ENCODE results near the gene ADAP2.
"Not testable (repeated sequence)": the region's sequence is repeated elsewhere in the genome, so short reads cannot be mapped to it uniquely, and the experiment has no call there.

Gene ADAP2, protein sequence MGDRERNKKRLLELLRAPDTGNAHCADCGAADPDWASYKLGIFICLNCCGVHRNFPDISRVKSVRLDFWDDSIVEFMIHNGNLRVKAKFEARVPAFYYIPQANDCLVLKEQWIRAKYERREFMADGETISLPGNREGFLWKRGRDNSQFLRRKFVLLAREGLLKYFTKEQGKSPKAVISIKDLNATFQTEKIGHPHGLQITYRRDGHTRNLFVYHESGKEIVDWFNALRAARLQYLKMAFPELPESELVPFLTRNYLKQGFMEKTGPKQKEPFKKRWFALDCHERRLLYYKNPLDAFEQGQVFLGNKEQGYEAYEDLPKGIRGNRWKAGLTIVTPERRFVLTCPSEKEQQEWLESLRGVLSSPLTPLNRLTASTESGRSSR

DNA sequence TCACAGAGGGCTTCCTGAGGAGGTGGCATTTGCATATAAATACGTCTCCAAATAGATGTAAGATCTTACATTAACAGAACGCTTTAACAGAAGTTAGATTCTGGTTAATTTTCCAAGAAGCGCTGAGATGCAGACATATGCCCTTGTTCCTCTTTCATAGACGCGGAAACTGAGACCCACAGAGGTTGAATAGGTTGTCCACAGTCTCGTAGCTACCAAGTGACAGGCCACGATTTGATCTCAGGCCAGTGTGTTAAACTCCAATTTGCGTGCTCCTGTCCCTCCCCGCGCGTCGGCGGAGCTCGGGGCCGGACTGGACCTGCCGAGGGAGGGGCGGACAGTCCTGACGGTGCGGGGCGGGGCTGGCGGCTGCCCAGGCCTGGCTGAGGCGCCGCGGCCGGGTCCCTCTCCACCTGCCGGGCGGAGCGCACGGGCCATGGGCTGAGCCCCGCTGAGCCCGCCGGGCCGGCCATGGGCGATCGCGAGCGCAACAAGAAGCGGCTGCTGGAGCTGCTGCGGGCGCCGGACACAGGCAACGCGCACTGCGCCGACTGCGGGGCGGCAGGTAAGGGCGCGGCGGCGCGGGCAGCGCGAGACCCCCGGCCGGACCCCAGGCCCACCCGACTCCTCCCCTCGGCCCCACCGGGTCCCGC is at the start of gene ADAP2:
TSS of gene ADAP2 (plus strand) at position 402 of the 653 bp plus-strand sequence. CDS start at position 472, 70 bp downstream.
- peak; percentile 16 for DNase-seq

DNA sequence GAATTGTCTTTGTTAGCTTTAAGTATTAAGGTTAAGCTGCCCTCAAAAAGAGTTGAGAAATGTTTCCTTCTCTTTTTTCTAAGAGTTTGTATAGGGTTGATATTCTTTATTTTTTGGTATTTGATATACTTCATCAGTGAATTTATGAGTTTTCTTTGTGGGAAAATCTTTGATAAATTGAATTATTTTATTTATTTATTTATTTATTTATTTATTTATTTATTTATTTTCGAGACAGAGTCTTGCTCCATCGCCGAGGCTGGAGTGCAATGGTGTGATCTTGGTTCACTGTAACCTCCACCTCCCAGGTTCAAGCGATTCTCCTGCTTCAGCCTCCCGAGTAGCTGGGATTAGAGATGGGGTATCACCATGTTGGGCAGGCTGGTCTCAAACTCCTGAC is 35.6 kb upstream of the ADAP2 start:
- DNase-seq, result no peak

DNA sequence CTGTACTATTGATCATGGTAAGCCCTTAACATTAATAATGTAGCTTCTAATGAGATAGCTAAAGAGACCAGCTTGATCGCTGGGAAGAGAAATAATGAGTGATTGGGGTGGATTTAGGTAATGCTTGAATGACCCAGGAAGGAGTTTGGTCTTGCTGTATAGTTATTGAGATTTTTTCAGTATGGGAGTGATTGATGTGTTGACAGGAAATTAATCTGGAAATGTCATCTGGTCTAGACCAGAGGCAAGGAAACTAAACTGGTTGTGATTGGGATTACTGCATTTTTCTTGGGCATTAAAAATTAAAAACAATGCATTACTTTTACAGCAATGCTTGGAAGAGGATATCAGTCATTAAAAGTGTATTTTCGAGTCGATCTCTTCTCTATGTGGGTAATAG is 27.5 kb upstream of the ADAP2 start:
- no peak for DNase-seq

DNA sequence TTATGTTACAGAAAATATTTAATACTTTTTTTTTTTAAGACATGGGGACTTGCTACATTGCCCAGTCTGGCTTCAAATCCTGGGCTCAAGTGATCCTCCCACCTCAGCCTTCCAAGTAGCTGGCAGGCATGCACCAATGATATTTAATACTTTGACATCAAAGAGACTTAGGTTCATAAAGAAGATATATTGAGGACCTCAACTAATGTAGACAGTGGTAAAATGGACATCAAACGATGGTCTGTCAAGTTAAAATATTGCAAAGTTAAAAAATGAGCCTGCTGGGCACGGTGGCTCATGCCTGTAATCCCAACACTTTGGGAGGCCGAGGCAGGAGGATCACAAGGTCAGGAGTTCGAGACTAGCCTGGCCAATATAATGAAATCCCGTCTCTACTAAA is 24.4 kb upstream of the ADAP2 start:
- DNase-seq, result no peak

DNA sequence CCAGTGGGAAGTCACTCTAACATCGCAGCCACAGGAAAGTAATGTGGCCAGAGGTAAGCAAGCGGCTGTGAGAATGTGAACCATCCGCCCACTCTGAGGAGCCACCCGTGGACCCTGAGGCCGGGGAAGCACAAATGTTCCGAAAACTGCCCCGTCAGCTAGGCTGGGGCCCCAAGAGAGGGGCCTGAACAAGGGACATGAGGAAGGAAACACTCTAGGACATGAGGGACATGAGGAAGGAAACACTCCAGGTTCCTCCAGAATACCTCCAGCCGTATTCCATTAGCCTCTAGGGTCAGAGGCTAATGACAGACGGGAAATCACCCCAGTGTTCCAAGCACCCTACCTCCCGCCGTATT is 16.0 kb upstream of the ADAP2 start:
- no peak for DNase-seq

DNA sequence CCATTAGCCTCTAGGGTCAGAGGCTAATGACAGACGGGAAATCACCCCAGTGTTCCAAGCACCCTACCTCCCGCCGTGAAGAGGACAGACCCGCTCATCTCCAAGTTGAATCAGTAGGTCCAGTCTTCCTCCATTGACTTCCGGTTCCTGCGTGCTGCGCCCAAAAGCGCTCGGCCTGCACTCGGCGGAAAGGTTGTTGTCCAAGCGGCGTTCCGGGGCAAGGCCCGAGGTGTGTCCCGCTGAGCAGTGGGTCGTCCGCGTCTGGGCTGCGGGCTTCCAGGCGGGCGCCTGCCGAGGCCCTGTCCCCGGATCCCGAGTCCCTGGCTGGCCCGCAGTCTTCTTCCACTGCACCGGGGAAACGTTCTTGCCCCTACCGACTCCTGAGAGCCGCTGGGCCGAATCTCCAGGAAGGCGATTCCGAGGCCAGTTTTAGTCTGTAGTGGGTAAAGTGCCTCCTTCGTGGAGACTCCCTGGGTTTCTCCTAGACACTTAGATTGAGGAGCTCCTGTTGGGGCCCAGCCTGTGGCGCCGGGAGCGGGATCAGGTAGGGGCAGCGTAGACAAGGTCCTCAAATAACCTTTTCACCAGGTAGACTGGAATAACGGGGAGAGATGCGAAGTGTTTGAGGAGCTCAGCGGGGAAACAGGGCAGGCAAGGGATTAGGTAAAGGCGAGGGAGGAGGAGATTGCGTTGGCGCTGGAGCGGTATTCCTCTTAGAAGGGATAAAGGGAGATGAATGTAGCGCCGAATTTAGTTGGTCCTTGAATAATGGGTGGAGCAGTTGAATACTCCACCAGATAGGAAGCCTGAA is 15.4 kb upstream of the ADAP2 start, which contains the start of gene TEFM:
TSS of gene TEFM (minus strand) at position 138 of the 811 bp plus-strand sequence. CDS start at position 98, 40 bp downstream.
- DNase-seq, result peak; percentile 93

DNA sequence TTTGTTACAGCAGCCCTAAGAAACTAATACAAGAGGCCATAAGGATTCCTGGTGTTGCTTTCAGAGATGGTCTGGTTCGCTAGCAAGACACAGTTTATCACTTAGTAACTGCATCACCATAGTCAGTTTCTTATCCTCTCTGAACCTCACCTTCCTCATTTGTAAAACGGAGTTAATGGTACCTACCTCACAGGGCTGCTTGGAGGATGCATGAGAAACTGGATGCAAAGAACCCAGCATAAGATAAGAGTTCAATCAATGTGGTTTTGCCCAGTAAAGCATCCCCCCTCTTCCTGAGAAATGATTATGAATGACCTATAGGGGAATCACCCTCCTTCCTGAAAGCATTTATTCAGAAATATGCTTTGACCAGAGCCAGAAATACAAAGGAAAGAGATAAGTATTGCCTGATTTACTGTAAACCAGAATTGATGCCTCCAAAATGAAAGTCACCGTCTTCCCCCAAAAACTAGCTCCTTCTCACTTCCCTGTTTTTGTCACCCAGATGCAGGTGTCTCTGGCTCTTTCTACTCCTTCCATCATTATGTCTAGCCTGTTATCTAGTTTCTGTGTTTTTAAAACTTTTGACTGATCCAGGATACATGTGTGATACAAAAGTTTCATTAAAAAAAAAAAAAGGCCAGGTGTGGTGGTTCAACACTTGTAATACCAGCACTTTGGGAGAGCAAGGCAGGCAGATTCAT is 12.9 kb upstream of the ADAP2 start:
- DNase-seq, result no peak

DNA sequence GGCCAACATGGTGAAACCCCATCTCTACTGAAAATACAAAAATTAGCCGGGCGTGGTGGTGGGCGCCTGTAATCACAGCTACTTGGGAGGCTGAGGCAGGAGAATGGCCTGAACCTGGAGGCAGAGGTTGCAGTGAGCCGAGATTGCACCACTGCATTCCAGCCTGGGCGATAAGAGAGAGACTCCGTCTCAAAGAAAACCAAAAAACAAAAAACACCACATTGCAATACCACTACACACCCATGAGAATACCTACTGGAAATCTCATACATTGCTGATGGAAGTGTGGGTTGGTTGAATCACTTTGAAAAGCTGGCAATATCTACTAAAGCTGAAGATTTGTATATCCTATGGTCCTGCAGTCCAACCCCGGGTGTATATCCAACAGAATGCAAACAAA is 11.6 kb upstream of the ADAP2 start:
- not testable (repeated sequence) for DNase-seq

DNA sequence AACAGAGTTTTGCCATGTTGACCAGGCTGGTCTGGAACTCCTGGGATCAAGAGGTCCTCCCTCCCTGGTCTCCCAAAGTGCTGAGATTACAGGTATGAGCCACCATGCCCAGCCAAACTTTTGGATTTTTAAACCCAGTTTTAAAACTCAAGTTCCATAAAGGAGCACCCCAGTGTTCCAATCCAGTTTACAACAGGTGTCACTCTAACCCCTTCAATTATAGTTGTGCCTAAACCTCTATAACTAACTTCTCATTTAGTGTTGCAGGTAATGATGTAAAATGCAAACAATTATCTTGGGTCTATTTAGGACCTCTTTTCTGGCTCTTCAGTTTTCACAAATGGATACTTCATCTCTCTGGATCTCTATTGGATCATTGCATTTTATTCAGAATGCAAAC is 7.8 kb upstream of the ADAP2 start:
- DNase-seq, result no peak

DNA sequence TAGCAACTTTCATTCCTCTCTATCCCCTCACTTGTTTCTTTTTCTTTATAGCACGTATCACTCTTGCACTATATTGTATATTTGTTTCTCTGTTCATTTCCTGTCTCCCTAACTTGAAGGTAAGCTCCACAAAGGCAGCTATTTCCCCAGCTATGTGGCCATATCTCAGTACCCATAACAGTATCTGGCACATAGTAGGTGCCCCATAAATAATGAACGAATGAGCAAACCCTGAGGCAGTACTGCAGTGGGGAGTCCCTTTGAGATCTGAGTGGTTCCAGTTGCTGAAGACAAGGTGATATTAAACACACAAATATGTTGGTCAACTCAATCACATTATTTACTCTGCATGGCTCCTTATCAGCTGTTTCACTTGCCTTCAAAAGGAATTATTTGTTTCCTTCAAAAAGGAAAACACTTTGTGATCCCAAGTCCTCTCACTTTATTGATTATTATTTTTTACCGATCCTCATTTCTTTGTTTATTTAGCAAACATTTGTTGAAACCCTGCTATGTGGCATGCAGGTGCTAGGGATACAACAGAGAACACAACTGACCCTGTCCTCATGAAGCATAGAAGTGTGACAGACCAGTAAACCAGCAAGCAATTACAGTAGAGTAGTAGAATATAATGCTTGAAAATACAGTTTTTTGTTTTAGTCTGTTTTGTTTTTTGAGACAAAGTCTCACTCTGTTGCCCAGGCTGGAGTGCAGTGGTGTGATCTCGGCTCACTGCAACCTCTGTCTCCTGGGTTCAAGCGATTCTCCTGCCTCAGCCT is 5.7 kb upstream of the ADAP2 start:
- DNase-seq, result no peak

DNA sequence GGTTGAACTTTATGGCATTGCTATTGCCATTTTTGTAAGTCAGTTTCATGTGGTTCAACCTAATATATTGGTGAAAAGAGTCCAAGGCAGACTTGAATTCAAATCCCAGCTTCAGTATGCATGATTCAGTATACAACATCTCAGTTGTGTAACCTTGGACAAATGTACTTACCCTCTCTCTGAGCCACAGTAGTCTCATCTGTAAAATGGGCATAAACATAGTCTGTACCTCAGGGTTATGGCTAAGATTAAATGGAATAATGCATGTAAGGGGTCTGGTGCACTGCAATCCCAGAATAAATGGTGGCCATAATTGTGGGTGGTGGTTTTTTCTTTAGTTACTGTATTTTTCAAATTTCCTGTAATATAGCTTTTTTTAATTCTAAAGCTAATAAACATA is 4.7 kb upstream of the ADAP2 start:
- DNase-seq, result no peak

DNA sequence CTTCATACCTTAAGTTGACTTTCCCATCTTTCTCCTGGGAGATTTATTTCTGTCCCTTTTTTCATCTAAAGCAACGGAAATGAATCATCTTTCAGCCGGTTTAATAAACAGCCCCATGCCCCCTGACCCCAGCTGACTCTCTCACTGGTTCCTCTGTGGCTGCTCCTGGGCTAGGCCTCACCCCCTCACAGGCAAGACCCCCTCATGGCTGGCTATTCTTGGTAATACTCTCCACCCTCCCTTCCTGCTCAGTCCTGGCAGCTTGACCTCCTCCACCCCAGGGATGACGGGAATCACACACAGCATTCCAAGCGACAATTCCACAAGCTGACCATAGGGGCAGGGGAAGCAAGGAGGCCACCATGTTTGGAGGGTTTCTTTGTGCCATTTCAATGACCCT is 1.5 kb upstream of the ADAP2 start:
- DNase-seq, result no peak

DNA sequence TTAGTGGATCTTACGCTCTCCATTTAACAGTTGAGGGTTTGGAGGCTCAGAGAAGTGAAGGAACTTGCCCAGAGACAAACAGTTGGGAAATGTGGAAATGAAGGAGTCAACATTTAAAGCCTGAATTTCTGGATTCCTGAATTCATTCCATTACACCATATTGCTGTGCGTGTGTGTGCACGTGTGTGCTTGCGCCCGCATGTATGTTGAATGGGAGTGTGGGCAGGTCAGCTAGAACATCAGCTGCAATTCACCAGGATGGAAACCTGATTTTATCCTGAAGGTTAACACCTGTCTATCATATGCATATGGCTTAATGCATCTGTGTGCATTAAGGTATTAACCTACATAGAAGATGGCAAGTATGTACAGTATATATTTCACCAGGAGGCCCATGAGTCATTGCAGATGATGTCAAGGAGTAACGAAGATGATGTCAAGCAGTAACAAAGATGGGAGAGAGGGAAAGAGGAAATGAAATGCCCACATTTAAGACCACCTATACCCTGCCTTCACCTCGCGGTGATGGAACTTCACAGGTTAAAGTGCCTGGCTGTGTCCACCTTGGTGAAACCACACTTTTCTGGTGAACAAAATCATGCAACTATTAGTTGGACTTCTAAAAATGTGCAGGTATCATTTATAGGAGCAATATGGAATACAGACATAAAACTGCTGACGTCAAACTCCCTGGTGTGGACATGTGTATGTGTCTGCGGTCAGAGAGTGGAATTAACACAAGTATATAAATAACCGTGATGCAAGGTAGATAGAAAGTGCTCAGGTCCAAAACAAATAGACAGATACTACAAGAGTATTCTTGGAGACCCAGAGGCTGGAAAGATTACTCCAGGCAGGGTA is 832 bp upstream of the ADAP2 start:
- no peak for DNase-seq

DNA sequence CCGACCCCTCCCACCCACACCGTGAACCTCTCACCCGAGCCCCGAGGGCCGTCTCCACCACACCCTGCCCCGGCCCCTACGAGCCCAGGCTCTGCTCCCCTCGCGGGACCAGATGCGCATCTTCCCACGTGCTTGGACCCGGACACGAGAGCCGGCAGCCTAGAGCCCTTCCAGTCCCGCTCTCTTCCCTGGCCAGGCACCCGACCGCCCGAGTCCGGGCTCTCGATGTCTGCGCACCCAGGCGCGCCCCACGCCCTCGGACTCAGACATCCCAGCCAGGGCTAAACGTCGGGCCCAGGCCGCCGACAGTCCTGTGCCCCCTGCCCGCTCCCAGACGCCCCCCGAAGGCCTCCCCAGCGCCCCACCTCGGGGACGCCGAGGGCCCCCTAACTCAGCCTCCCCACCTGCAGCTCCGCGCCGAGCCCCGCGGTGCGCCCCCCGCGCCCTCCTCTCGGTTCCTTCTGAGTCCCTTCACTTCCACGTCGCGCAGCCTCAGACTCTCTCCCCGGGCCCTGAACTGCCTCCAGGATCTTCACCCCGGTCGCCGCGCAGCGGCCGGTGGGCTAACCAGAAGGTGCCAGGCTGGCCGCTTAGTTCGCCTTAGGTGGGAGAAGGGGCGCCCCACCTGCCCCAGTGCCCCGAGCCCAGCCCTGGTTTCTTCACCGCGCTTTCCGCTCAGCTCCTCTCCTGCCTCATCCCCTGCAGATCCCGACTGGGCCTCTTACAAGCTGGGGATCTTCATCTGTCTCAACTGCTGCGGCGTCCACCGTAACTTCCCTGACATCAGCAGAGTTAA is 688 bp downstream of the ADAP2 start:
- DNase-seq, result no peak

DNA sequence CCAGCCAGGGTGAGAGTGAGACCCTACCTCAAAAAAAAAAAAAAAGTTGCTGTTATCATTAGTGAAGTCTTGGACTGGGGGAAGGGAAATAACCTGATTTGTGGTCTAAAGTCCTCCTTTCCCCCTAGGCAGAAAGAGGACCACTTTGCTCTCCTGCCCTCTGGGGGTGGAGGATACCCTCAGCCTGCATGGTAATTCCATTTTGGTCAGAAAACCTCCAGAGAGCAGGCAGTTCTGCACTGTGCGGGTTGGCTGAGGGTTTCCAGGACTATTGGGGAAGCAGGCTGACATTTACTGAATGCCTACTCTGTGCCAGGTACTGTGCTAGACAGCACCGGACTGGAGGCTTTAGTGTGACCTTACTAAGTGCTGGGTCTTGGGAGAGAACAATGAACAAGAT is 2.6 kb downstream of the ADAP2 start:
- no peak for DNase-seq

DNA sequence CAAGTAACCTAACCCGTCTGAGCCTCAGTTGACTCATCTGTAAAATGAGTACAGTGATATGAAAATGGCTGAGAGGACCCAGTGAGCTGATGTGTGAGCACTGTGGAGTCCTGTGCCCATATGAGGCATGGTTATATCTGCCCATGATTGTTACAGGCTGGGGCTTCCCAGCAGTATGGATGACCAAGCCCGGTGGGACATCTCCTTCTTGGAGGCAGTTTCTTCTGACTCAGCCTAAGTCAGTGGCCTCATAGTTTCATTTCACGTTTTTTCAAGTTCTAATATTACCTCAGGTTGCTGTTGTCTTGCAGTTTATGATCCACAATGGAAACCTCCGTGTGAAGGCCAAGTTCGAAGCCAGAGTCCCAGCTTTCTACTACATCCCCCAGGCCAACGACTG is 4.8 kb downstream of the ADAP2 start:
- DNase-seq, result no peak

DNA sequence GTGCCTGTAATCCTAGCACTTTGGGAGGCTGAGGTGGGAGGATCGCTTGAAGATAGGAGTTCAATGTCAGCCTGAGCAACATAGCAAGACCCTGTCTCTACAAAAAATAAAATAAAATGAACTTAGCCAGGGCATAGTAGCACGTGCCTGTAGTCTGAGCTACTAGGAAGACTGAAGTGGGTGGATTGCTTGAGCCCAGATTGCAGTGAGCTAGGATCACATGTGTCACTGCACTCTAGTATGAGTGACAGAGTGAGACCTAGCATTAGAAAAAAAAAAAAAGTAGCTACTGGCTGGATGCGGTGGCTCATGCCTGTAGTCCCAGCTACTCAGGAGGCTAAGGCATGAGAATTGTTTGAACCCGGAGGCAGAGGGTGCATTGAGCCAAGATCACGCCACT is 6.0 kb downstream of the ADAP2 start:
- no peak for DNase-seq

DNA sequence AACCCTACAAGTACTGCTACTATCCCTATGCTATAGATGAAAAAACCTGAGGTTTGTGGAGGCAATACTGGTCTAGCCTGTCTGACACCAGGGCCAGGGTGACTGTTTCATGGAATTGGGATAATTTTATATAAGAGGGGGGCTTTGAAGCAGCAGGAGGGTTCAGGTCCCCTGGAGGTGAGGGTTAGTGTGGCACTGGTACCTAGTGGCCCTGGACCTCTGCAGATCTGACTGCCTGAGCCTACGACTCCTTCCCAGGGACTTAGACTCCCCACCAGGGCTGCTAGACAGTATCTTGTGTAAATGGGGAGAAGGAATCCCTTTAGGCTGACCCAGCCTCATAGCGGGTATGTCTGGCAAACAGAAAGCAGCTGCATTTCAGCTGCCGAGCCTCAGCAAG is 6.8 kb downstream of the ADAP2 start:
- DNase-seq, result no peak

DNA sequence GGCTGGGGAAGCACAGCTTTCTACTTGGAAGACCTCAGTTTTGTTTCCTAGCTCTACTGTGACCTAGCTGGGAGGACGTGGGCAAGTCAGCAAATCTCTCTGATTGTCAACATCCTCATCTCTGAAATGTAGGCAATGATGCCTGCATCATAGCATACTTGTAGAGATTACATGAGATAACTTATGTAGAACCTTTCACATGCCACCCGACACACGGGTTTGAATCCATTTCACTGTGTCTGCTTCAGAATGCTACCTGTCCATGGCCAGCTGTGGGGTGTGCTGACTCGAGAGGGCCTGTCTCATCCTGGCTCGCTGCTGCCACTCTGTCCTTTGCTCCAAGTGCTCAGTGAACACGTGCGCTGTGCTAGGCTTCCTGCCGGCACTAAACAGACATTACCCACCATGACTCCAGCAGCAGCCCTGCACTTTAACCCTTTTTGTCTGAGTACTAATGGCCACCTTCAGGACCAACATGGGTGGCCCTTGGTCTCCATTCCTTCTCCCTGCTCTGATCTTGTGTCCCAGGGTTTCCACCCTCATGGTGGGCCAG is 7.4 kb downstream of the ADAP2 start:
- DNase-seq, result no peak

DNA sequence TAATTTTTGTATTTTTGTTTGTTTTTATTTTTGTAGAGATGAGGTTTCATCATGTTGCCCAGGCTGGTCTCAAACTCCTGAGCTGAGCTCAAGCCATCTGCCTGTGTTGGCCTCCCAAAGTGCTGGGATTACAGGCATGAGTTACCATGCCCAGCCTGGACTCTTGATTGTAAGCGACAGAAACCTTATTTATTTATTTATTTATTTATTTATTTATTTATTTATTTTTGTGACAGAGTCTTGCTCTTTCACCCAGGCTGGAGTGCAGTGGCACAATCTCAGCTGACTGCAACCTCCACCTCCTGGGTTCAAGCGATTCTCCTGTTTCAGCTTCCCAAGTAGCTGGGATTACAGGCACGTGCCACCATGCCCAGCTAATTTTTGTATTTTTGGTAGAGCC is 8.1 kb downstream of the ADAP2 start:
- DNase-seq, result not testable (repeated sequence)
